Trophoblast cell (in vitro differentiated cells and primary cell): ENCODE measurements around the gene PPP2R5E.

Source experiments
- DNase-seq, 2 donors: peaks; one replicate each; pipeline ENCODE4 v3.0.0-alpha.2; 2016
- H2AFZ ChIP-seq: 2 replicates; pipeline ENCODE4 v1.6.1; 2013; ENCODE audit warnings: low read length, moderate library complexity, mild to moderate bottlenecking; ENCODE audit not compliant: insufficient read depth, poor library complexity
- H2AK5ac ChIP-seq: 2 replicates; pipeline ENCODE4 v1.6.1; 2013; ENCODE audit warnings: mild to moderate bottlenecking, low read length
- H2BK120ac ChIP-seq: 2 replicates; pipeline ENCODE4 v1.6.1; 2013; ENCODE audit warnings: low read length, mild to moderate bottlenecking, moderate library complexity; ENCODE audit not compliant: insufficient read depth, poor library complexity
- H2BK12ac ChIP-seq: 2 replicates; pipeline ENCODE4 v1.6.1; 2013; ENCODE audit warnings: mild to moderate bottlenecking, low read length, moderate library complexity
- H2BK5ac ChIP-seq: 2 replicates; pipeline ENCODE4 v1.6.1; 2013; ENCODE audit warnings: low read length, low read depth, moderate library complexity, mild to moderate bottlenecking; ENCODE audit not compliant: poor library complexity
- H3K14ac ChIP-seq: 2 replicates; pipeline ENCODE4 v1.6.1; 2013; ENCODE audit warnings: mild to moderate bottlenecking, low read length
- H3K18ac ChIP-seq: 2 replicates; pipeline ENCODE4 v1.6.1; 2013; ENCODE audit warnings: mild to moderate bottlenecking, low read length
- H3K23ac ChIP-seq: 2 replicates; pipeline ENCODE4 v1.6.1; 2013; ENCODE audit warnings: low read length
- H3K27ac ChIP-seq: 2 replicates; pipeline ENCODE4 v1.5.1; 2013; ENCODE audit warnings: low read depth, mild to moderate bottlenecking, inconsistent platforms, low read length, moderate library complexity
- H3K27me3 ChIP-seq: 2 replicates; pipeline ENCODE4 v1.6.1; 2013; ENCODE audit warnings: inconsistent platforms, mild to moderate bottlenecking, low read length, moderate library complexity; ENCODE audit not compliant: insufficient read depth
- H3K36me3 ChIP-seq, 2 experiments: 1 replicate in 1 of 2; 2 replicates in 1 of 2; pipeline ENCODE4 v1.6.1; 2013; ENCODE audit warnings: low read length in 2 of 2, mild to moderate bottlenecking in 2 of 2, moderate library complexity in 1 of 2; ENCODE audit not compliant: insufficient read depth in 2 of 2, control insufficient read depth in 1 of 2
- H3K4ac ChIP-seq: 2 replicates; pipeline ENCODE4 v1.6.1; 2013; ENCODE audit warnings: low read depth, mild to moderate bottlenecking, low read length, moderate library complexity
- H3K4me1 ChIP-seq, 2 experiments: 1 replicate in 1 of 2; 2 replicates in 1 of 2; pipeline ENCODE4 v1.6.1; 2013; ENCODE audit warnings: low read length in 2 of 2, mild to moderate bottlenecking in 2 of 2, moderate library complexity in 1 of 2; ENCODE audit not compliant: insufficient read depth in 2 of 2, control insufficient read depth in 1 of 2
- H3K4me2 ChIP-seq: 2 replicates; pipeline ENCODE4 v1.6.1; 2013; ENCODE audit warnings: inconsistent platforms, mild to moderate bottlenecking, low read length, moderate library complexity
- H3K4me3 ChIP-seq: 2 replicates; pipeline ENCODE4 v1.5.1; 2013; ENCODE audit warnings: mild to moderate bottlenecking, low read depth, low read length, inconsistent platforms
- H3K79me1 ChIP-seq: one replicate; pipeline ENCODE4 v1.6.1; 2013; ENCODE audit warnings: low read length
- H3K79me2 ChIP-seq: 2 replicates; pipeline ENCODE4 v1.6.1; 2013; ENCODE audit warnings: low read length, mild to moderate bottlenecking; ENCODE audit not compliant: control insufficient read depth, insufficient read depth, poor library complexity
- H3K9ac ChIP-seq: 2 replicates; pipeline ENCODE4 v1.6.1; 2013; ENCODE audit warnings: mild to moderate bottlenecking, low read length
- H3K9me3 ChIP-seq: 2 replicates; pipeline ENCODE4 v1.6.1; 2013; ENCODE audit warnings: low read depth, mild to moderate bottlenecking, control low read depth, inconsistent platforms, low read length; ENCODE audit not compliant: insufficient read depth
- H4K12ac ChIP-seq: 2 replicates; pipeline ENCODE4 v1.6.1; 2013; ENCODE audit warnings: low read depth, mild to moderate bottlenecking, low read length, moderate library complexity
- H4K8ac ChIP-seq: 2 replicates; pipeline ENCODE4 v1.6.1; 2013; ENCODE audit warnings: low read depth, mild to moderate bottlenecking, low read length, moderate library complexity
- H4K91ac ChIP-seq: one replicate; pipeline ENCODE4 v1.6.1; 2013; ENCODE audit warnings: low read depth, mild to moderate bottlenecking, low read length, moderate library complexity
- WGBS: extraction: QIAGEN DNeasy Blood & Tissue Kit; methylation state at CpG from one replicate; pipeline ENCODE4 v1.1.7; 2013; ENCODE audit warnings: missing lambda C conversion rate; ENCODE audit not compliant: insufficient read length, insufficient coverage; ENCODE audit errors: extremely low coverage; 5-methylcytosine and 5-hydroxymethylcytosine counted together

PPP2R5E gene

GRCh38 chr14:63573581-63573980 is 30.4 kb upstream of the PPP2R5E start:
- Histone ChIP-seq H2AFZ (no peak overlapping the region), H4K8ac (no peak overlapping the region), H3K79me2 (no peaks in the 10 kb centered on the region), H3K27me3 (no peaks in the 10 kb centered on the region), H3K27ac (no peak overlapping the region), H2AK5ac (no peak overlapping the region), H3K4me3 (no peak overlapping the region), H3K18ac (no peak overlapping the region), H4K12ac (no peak overlapping the region), H3K14ac (no peak overlapping the region), H3K23ac (no peak overlapping the region), H3K4me1 (no peaks in the 10 kb centered on the region), H3K36me3 (no peaks in the 10 kb centered on the region), H4K91ac (no peak overlapping the region), H2BK5ac (no peak overlapping the region), H3K4ac (no peak overlapping the region), H3K9ac (no peak overlapping the region), H2BK120ac (no peak overlapping the region), H3K79me1 (no peaks in the 10 kb centered on the region), H3K4me2 (no peak overlapping the region), H2BK12ac (no peak overlapping the region), H3K9me3 (no peaks in the 10 kb centered on the region)
- no CpG with 5 or more reads among the region's 4 CpGs for WGBS
- DNase-seq: peak in 1 of 2 donors; percentile 38

GRCh38 chr14:63565448-63565847 is 22.3 kb upstream of the PPP2R5E start:
- H3K9ac ChIP-seq: no peak overlapping the region
- peak overlapping the region; percentile 69 for H2BK5ac ChIP-seq
- H2BK12ac ChIP-seq: peak overlapping the region; percentile 30
- DNase-seq: peak; percentile 76 to 86
- no peak overlapping the region for H4K8ac ChIP-seq
- no peak overlapping the region for H3K14ac ChIP-seq
- H3K27me3 ChIP-seq: no peaks in the 10 kb centered on the region
- H3K4me3 ChIP-seq: no peak overlapping the region
- H2AFZ ChIP-seq: no peak overlapping the region
- H3K4ac ChIP-seq: no peak overlapping the region
- no peak overlapping the region for H3K27ac ChIP-seq
- H3K18ac ChIP-seq: no peak overlapping the region
- H4K91ac ChIP-seq: peak overlapping the region; percentile 69
- no peaks in the 10 kb centered on the region for H3K9me3 ChIP-seq
- no peaks in the 10 kb centered on the region for H3K36me3 ChIP-seq
- no peak overlapping the region for H3K23ac ChIP-seq
- peak overlapping the region; percentile 53 for H2BK120ac ChIP-seq
- H2AK5ac ChIP-seq: no peak overlapping the region
- no peak overlapping the region for H3K4me2 ChIP-seq
- WGBS: no CpG with 5 or more reads among the region's 3 CpGs
- no peak overlapping the region for H4K12ac ChIP-seq
- peaks cover 8 to 13% of the 10 kb centered on the region in 2 experiments for H3K4me1 ChIP-seq
- peaks cover 6% of the 10 kb centered on the region for H3K79me1 ChIP-seq
- no peaks in the 10 kb centered on the region for H3K79me2 ChIP-seq

GRCh38 chr14:63564318-63564717 is 21.1 kb upstream of the PPP2R5E start:
- Histone ChIP-seq H3K36me3 (no peaks in the 10 kb centered on the region), H3K4me2 (peak overlapping the region; percentile 31), H2BK12ac (peak overlapping the region; percentile 20), H4K91ac (peak overlapping the region; percentile 69), H3K9ac (no peak overlapping the region), H3K18ac (no peak overlapping the region), H3K9me3 (no peaks in the 10 kb centered on the region), H3K4ac (no peak overlapping the region), H3K27me3 (no peaks in the 10 kb centered on the region), H2AFZ (no peak overlapping the region), H3K27ac (peak overlapping the region; percentile 68), H3K4me3 (no peak overlapping the region), H3K4me1 (peaks cover 8 to 13% of the 10 kb centered on the region in 2 experiments), H2AK5ac (no peak overlapping the region), H3K79me1 (peaks cover 6% of the 10 kb centered on the region), H2BK120ac (peak overlapping the region; percentile 30), H2BK5ac (no peak overlapping the region), H4K12ac (no peak overlapping the region), H3K14ac (no peak overlapping the region), H3K79me2 (no peaks in the 10 kb centered on the region), H3K23ac (no peak overlapping the region), H4K8ac (no peak overlapping the region)
- WGBS: no CpG with 5 or more reads among the region's 1 CpG
- DNase-seq: peak; percentile 59 to 79

- Histone ChIP-seq H2BK5ac (no peak overlapping the region), H3K4ac (no peak overlapping the region), H3K79me1 (peaks cover 6% of the 10 kb centered on the region), H3K4me3 (no peak overlapping the region), H3K4me2 (peak overlapping the region; percentile 45), H4K91ac (no peak overlapping the region), H3K9me3 (no peaks in the 10 kb centered on the region), H3K27ac (peak overlapping the region; percentile 68), H4K12ac (no peak overlapping the region), H3K4me1 (peaks cover 8 to 13% of the 10 kb centered on the region in 2 experiments), H3K79me2 (no peaks in the 10 kb centered on the region), H3K23ac (no peak overlapping the region), H3K36me3 (no peaks in the 10 kb centered on the region), H3K27me3 (no peaks in the 10 kb centered on the region), H2BK12ac (no peak overlapping the region), H4K8ac (no peak overlapping the region), H3K14ac (no peak overlapping the region), H2BK120ac (no peak overlapping the region), H2AFZ (no peak overlapping the region), H3K18ac (no peak overlapping the region), H2AK5ac (no peak overlapping the region), H3K9ac (no peak overlapping the region)
- DNase-seq: peak; percentile 69 to 98
- WGBS: no CpG with 5 or more reads among the region's 7 CpGs
Measured at GRCh38 chr14:63563370-63564026, 20.3 kb upstream of the PPP2R5E start.
